SJSA1 (cell line): ENCODE data around the gene CHN2. TPM values are rescaled to one million over a fixed set of nuclear protein-coding genes. Genes with fewer than 3 reads are reported as not detected.

Experiments
- DNase-seq, 2 experiments: peaks; one replicate each; pipeline ENCODE4 v3.0.0-alpha.2; 2015 to 2020; ENCODE audit warnings: low spot score in 2 of 2, low read depth in 1 of 2
- H3K27ac ChIP-seq: fragments of 250-450 bp; sonication (Bioruptor Pico); 2 replicates; pipeline ENCODE4 v1.5.1; 2020; ENCODE audit warnings: mild to moderate bottlenecking, moderate library complexity
- H3K27me3 ChIP-seq: fragments of 250-450 bp; sonication (Bioruptor Pico); replicated peaks from 2 replicates; pipeline ENCODE4 v1.5.1; 2020; ENCODE audit warnings: mild to moderate bottlenecking, moderate library complexity
- H3K36me3 ChIP-seq: fragments of 250-450 bp; sonication (Bioruptor Pico); 2 replicates; pipeline ENCODE4 v1.5.1; 2020; ENCODE audit warnings: mild to moderate bottlenecking
- H3K4me1 ChIP-seq: fragments of 250-450 bp; sonication (Bioruptor Pico); replicated peaks from 2 replicates; pipeline ENCODE4 v1.6.1; 2021; ENCODE audit warnings: mild to moderate bottlenecking
- H3K4me3 ChIP-seq: fragments of 250-450 bp; sonication (Bioruptor Pico); 2 replicates; pipeline ENCODE4 v1.5.1; 2020; ENCODE audit warnings: mild to moderate bottlenecking
- H3K9me3 ChIP-seq: fragments of 250-450 bp; sonication (Bioruptor Pico); replicated peaks from 2 replicates; pipeline ENCODE4 v1.5.1; 2020; ENCODE audit warnings: mild to moderate bottlenecking
- total RNA-seq: library from RNA; depleted of rRNA; stranded (reverse); fragments of >200 nt; shearing (Covaris generic); gene quantifications from 2 replicates; pipeline ENCODE4 v1.2.3, GENCODE V29; 2014

The CHN2 gene
- total RNA-seq, 1 experiment from 2014 or later, result 0.21 TPM

DNA sequence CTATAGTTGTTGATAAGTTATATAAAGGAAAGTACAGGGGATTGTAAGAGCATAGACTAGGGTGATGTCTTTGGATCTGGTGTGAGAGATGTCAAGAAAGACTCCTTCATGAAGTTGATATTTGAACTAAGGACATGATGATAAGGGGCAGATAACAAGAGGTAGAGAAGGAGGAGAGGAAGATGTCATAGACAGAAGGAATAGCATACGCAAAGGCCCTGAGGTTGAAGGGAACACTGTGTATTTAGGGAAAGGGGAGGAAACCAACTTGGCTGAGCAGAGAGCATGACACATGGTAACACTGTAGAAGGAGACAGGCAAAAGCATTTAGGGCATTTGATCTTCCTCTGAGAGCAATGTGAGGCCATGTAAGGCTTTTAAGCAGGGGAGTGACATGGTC, 170.8 kb downstream of the CHN2 start:
- H3K27ac ChIP-seq, result no peak overlapping the region
- no peaks in the 10 kb centered on the region for H3K27me3 ChIP-seq
- no peak for DNase-seq
- no peaks in the 10 kb centered on the region for H3K9me3 ChIP-seq
- peaks cover 20% of the 10 kb centered on the region for H3K4me1 ChIP-seq
- no peak overlapping the region for H3K4me3 ChIP-seq
- no peaks in the 10 kb centered on the region for H3K36me3 ChIP-seq

DNA sequence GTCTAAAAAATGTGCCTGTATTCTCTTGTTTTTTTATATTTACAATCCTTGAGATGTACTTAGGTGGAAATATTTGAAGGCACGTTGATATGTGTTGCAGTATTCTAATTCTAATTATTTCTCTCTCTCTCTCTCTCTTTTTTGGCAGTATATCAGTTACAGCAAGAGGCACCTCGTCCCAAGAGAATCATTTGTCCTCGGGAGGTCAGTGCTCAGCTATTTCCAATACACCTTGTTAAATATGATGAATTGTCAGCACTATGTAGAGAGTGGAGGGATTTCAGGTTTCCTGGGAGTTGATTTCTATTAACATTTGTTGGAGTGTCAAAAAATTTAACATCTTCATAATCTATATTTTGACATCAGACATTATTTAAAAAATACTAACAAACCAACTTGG, 173.2 kb downstream of the CHN2 start:
- H3K4me1 ChIP-seq, result peaks cover 11% of the 10 kb centered on the region; the same call in 1 of the 2 replicates
- DNase-seq, result no peak
- no peaks in the 10 kb centered on the region for H3K36me3 ChIP-seq
- no peak overlapping the region for H3K4me3 ChIP-seq
- H3K27ac ChIP-seq, result no peak overlapping the region
- no peaks in the 10 kb centered on the region for H3K9me3 ChIP-seq
- no peaks in the 10 kb centered on the region for H3K27me3 ChIP-seq

DNA sequence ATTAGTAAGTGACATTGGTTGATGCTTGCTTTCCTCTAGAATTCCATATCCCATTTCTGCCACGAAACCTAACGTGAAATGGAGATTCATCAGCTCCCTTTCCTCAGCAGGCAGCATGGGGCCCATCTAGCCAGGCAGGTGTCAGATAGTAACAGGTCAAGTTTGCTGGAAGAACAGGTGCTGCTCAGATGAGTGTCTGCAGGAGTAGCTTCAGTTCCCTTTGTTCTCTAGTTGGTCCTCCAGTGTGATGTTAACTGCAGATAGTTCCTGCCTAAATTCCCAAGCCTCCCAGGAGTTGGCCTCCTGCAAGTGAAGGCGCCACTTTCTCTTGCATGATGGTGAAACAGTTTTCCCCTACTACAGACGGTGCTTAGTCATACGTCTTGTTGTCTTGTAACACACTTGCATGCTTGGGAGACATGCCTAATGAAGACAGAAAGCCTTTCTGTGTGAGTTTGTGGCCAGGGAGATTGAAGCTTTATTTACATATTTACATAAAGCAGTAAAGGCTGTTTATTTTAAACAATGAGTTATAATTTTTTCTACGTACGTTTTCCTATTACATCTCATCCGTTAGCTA, 175.4 kb downstream of the CHN2 start:
- H3K9me3 ChIP-seq, result no peaks in the 10 kb centered on the region
- peak in 1 of 2 experiments; percentile 22 for DNase-seq
- H3K36me3 ChIP-seq, result no peaks in the 10 kb centered on the region
- H3K27me3 ChIP-seq, result no peaks in the 10 kb centered on the region
- no peak overlapping the region for H3K4me3 ChIP-seq
- no peak overlapping the region for H3K27ac ChIP-seq
- H3K4me1 ChIP-seq, result peaks cover 11% of the 10 kb centered on the region; the same call in 1 of the 2 replicates

DNA sequence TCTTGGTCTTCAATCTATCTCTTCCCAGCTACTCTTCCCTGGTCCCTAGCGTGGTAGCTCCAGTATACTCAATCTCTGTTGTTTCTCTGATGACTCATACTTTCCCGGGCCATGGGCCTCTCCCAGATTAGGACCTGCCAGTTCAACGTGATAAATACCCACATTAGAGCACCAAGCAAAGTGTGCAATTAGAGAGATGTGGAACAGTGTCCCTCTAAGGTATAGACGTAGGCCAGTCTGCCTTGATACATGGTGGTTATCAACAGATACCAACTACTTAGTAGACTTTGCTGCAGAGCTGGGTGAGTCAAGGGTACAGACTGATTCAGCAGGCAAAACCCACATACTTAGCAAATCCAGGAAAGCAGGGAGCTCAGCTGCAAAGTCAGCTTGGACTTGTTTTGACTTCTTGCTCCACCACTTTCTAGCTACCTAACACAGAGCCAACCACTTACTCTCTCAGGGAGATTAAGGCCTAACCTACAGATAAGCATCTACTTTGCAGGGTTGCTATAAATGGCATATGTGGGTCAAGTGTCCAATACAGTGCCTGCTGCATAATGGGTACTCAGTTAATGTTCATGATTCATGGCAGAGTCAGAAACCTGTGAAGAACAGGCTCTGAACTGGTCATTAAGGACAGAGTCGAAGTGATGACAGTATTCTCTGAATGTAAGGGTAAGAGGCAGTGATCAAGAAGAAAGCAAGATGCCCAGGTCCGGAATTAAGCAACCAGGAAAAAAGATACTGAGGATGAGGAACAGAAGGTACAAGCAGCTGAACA, 176.1 kb downstream of the CHN2 start:
- H3K9me3 ChIP-seq, result no peaks in the 10 kb centered on the region
- peaks cover 11% of the 10 kb centered on the region; the same call in 1 of the 2 replicates for H3K4me1 ChIP-seq
- no peak overlapping the region for H3K4me3 ChIP-seq
- no peaks in the 10 kb centered on the region for H3K36me3 ChIP-seq
- no peak overlapping the region for H3K27ac ChIP-seq
- DNase-seq, result peak in 1 of 2 experiments; percentile 39
- no peaks in the 10 kb centered on the region for H3K27me3 ChIP-seq

DNA sequence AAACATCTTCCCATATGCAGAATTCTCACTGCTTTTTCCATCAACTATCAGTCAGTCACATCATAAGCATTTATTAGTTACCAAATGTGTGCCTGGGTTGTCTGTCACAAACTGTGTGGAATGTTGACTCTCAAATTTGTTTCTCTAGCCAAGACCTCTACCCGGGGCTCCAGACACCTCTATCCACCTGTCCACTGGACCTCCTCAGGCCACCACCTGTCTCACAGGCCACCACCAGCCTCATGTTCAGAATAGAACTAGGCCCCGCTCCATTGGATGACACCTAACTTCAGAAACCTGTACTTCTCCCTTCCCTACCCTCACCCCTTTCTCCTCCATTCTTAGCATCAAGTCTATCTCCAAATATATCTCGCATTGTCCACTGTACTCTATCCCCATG, 176.9 kb downstream of the CHN2 start:
- Histone ChIP-seq H3K4me3 (no peak overlapping the region), H3K27me3 (no peaks in the 10 kb centered on the region), H3K27ac (no peak overlapping the region), H3K36me3 (no peaks in the 10 kb centered on the region), H3K4me1 (peaks cover 11% of the 10 kb centered on the region; the same call in 1 of the 2 replicates), H3K9me3 (no peaks in the 10 kb centered on the region)
- no peak for DNase-seq

DNA sequence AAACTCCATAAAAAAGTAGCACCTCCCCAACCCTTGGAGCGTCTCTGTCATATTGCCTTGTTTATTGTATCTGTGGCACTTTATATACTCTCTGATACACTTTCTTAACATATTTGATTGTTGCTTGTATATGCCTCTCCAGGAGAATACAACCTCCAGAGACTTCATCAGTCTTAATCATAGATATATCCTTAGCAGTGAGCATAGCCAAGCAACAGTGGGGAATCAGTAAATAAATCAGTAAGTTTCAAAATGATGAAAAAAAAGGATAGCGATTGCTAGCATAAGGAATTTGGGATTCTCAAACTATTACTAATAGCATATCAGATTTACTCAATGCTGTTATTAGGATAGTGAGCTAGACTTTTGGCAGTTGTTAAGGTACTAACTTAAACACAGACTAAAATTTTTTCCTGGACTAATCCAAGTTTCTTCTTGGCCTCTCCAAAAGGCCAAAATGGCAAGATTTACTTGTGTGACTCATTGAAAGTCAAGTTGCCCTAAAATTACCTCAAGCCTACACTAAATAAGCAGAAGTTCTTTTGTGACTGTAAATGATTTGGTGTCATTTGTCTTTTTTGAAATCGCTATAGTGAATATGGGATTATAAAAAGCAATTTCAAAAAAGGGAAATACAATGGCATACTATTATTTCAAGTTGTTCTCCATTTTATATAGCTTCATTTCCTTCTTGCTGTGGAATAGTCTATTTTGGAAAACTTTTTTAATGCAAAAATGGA, 177.9 kb downstream of the CHN2 start:
- Histone ChIP-seq H3K27ac (no peak overlapping the region), H3K4me3 (no peak overlapping the region), H3K36me3 (no peaks in the 10 kb centered on the region), H3K27me3 (no peaks in the 10 kb centered on the region), H3K9me3 (no peaks in the 10 kb centered on the region), H3K4me1 (peaks cover 11% of the 10 kb centered on the region; the same call in 1 of the 2 replicates)
- DNase-seq, result no peak

DNA sequence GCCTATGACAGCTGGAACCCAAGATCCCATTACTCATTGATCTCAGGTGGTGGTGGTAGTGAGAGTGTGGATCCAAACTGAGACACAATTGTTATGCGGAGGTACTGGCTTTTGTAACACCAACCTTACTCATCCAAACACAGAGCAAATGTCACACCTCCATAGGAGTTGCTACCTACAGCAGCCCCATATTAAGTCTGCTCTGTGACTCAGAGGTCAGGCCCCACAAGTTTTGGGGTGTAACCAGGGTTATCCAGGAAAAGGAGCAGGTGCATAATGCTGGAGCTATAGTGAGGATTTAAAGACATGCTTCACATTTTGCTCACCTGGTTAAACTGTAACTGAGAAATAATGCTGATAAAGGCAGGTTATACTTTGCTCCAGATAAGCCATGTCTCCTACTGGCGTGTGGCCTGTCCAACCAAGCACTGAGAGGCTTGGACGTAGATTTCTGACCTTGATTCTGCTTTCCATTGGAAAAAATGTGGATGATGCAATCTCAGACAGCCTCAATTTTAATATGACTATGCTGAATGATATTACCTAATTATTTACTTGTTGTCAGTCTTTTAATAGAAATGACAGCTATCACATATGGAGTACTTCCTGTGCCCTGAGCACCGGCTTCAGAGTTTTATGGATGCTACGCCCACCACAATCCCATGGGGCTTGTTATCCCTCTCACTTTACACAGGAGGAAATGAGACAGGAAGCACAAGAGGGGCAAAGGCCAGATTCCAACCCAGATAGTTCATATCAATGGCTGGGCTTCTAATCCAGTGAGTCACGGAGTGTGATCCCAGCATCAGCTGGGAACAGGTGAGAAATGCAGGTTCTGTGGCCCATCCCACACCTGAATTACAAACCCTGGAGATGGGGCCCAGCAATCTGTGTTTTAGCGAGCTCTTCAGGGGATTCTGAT, 181.3 kb downstream of the CHN2 start:
- Histone ChIP-seq H3K9me3 (no peaks in the 10 kb centered on the region), H3K27me3 (0 out of 2 replicates have a peak, but pooled peaks cover 3% of the 10 kb centered on the region), H3K27ac (no peak overlapping the region), H3K4me3 (no peak overlapping the region), H3K4me1 (no peaks in the 10 kb centered on the region), H3K36me3 (no peaks in the 10 kb centered on the region)
- no peak for DNase-seq

DNA sequence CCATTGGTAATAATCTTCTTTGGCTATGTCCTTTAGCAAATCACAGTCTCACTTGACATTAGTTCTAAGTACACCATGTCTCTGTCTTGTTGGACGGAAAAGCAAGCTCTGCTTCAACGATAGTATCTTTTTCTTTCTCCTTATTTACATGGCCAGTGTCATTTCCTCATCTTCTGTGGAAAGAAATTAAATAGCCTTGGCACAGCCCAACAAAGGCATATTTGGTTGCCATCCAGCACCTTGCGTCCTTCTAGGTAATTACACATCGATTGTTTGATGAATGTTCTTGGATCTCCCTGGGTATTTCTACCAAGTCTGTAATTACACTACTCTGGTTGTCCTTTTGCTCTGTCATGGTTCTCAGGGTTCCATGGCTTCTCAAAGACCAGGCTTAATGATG, 183.1 kb downstream of the CHN2 start:
- Histone ChIP-seq H3K9me3 (no peaks in the 10 kb centered on the region), H3K27ac (no peak overlapping the region), H3K4me3 (no peak overlapping the region), H3K27me3 (0 out of 2 replicates have a peak, but pooled peaks cover 3% of the 10 kb centered on the region), H3K36me3 (no peaks in the 10 kb centered on the region), H3K4me1 (no peaks in the 10 kb centered on the region)
- no peak for DNase-seq

DNA sequence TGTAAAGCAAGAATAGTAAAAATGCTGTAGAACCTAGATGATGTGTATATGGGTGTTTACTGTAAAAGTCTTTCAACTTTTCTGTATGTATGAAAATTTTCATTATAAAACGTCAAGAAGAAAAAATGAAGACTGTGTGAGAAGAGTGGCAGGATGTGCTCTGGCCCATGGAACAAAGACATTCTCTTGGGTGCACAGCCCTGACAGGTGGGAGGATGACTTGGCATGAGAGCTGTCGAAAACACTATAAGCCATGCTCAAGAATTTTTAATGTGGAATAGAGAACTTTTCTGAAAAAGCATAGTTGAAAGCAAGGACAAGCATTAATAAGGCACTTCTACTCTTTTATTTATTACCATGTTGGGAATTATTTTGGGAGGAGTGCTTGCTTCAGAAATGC, 185.0 kb downstream of the CHN2 start:
- DNase-seq, result no peak
- Histone ChIP-seq H3K27ac (no peak overlapping the region), H3K27me3 (peaks cover 5% of the 10 kb centered on the region; the same call in 1 of the 2 replicates), H3K36me3 (no peaks in the 10 kb centered on the region), H3K9me3 (no peaks in the 10 kb centered on the region), H3K4me3 (no peak overlapping the region), H3K4me1 (no peaks in the 10 kb centered on the region)

DNA sequence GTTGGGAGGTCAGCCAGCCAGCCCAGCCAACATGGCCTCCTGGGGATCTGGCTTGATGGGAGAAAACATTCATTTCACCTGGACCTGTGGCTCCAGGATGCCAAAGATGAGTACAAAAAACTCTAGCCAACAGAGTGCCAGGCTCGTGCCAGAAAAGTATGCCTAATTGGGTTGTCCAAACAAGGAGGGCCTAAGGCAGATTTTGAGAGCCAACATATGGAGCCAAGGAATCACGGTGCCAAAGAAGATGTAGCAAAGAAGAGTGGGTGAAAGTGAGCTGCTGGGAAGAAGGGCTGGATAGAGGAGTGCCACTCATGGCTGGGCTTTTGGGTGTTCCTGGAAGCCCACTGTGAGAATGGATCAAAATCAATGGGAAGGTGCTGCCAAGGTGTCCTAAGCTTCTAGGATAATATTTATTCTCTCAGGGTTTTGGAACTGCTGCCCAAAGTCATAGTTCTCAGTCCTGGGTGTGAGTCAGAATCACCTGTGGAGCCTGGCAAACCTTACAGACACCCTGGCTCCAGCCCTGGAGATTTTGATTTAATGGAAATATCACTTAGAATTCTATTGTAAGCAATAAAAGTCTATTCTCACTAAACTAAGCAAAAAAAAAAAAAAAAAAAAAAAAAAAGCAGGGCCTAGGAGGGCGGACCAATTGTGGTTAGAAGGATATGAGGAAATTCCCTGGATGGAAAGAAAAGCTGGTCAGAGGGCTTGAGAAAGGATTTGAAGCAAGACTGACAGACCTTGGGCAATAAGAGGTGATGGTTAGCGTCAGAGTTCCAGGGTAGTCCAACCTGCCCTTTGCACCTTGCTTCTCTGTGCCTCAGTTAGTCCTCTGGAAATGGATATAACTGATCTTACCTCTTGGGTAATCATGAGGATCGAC, 186.9 kb downstream of the CHN2 start:
- Histone ChIP-seq H3K36me3 (no peaks in the 10 kb centered on the region), H3K27ac (no peak overlapping the region), H3K27me3 (peaks cover 16% of the 10 kb centered on the region), H3K9me3 (no peaks in the 10 kb centered on the region), H3K4me3 (no peak overlapping the region), H3K4me1 (no peaks in the 10 kb centered on the region)
- DNase-seq, result no peak

DNA sequence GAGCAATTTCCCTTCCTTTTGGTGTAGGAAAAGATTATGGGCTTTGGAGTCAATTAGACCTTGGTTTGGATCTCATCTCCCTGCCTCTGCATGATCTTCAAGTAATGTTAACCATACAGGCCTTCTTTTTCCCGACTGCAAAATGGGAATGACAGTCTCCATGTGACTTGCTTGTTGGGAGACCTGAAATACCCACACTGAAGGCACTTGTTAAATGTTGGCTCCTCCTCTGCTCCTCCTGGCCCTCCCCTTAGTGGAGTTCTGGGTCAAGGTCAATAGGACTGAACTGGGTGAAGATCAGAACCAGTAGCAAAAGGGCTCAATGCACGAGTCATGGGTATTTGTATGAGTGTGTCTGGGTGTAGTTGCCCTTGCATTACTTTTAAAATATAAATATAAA, 189.7 kb downstream of the CHN2 start:
- H3K27me3 ChIP-seq, result peaks cover 24% of the 10 kb centered on the region
- no peaks in the 10 kb centered on the region for H3K9me3 ChIP-seq
- no peak overlapping the region for H3K27ac ChIP-seq
- H3K36me3 ChIP-seq, result no peaks in the 10 kb centered on the region
- H3K4me1 ChIP-seq, result no peaks in the 10 kb centered on the region
- DNase-seq, result no peak
- no peak overlapping the region for H3K4me3 ChIP-seq

DNA sequence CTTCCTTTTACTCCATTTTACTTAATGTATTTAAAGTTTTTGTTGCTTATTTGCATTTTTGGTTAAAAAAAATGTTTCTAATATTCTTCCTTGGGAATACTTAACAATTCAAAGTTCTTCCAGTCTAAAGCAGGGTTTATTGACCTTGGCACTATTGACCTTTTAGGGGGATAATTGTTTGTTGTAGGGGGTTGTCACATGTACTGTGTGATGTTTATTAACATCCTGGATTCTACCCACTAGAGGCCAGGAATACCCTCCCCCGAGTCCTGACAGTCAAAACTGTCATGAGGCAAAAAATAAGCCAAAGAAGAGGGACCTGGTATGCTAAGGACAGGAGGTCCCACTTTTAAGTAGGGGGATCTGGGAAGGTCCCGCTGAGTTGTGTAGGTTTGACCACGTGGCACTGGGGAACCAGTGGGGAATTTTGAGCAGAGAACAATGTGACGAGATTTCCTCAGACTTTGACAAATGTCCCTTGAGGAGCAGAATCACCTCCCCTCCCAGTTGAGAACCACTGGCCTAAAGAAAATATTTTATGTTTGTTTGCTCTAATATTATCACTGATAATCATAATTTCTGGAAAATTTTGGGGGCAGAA, 190.7 kb downstream of the CHN2 start:
- H3K27ac ChIP-seq, result no peak overlapping the region
- no peak for DNase-seq
- no peak overlapping the region for H3K4me3 ChIP-seq
- no peaks in the 10 kb centered on the region for H3K9me3 ChIP-seq
- peaks cover 23% of the 10 kb centered on the region for H3K27me3 ChIP-seq
- no peaks in the 10 kb centered on the region for H3K4me1 ChIP-seq
- no peaks in the 10 kb centered on the region for H3K36me3 ChIP-seq
